HG03139 (cell line): ENCODE results near the gene THBD.

Source experiments
- ATAC-seq: cut with Tn5 transposase; IDR thresholded peaks from one replicate; pipeline ENCODE4 v1.9.1; 2021; ENCODE audit not compliant: unreplicated experiment

The THBD gene

DNA sequence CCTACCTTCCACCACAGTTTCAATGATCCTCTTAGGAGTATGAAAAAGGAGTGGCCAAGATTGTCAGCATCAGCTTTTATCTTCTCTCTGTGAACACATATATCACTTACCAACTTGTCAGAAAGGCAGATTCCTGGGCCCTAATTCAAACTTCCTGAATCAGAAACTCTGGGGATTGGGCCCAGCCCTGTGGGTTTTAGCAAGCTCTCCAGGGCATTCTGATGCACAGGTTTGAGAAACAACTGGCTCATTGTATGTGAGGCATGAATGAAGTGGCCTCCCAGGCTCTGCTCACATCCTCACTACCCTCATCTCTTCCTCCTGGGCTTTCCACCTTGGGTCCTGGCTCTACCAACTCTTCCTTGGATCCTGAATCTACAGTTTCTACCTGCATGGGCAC is 13.2 kb upstream of the THBD start:
- ATAC-seq = no peak

DNA sequence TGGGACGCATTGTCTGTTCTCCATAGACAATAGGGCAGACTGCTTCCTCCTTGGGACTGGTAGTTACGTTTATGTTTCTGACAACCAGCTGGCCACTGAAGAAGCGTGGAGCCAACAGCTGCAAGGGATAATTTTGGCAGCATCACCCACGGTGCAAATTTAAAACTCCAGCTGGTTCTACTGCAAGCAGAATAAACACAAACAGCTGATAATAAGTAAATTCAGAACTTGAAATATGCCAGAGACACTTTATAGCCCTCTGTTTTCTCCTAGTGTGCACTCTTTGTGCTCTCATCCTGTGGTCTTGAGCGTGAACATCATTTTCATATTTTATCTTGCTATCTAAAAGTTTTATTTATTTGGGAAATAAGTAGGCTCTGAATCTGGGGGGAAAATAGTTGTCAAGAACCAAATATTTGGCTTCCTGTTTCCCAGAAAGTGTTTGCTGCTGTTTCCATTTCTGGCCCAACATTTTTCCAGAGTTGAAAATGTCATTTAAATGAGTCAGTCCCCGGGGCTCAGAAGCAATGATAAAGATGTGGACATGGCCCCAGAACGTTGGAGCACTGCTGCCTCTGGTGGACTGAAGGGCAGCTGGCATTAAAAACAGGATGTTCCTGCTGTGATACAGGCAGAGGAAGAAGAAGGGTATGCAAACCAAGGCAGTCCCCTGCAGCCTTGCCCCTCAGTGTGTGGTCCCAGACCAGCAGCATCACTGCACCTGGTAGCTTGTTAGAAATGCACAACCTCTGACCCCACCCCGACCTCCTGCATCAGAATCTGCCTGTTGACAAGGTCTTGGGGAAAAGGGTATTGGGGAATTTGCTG is 12.5 kb upstream of the THBD start:
- no peak for ATAC-seq

DNA sequence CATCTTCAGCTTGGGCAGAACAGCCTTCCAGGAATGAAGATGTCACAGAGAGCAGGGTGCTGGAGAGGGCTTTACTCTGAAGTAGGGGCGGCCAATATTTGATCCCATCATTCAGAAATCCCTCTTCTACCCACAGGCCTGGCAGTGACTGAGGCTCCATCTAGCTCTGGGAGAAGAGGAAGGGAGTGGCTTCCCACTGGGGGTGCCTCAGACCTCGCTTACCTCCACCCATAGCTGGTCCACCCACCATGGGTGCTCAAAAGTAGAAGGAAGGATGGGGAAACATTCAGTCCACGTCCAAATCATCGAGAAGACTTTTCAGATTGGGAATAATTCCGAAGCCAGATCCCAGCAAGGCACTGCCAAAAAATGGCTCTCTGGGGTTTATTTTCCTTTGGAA is 11.8 kb upstream of the THBD start:
- no peak for ATAC-seq

DNA sequence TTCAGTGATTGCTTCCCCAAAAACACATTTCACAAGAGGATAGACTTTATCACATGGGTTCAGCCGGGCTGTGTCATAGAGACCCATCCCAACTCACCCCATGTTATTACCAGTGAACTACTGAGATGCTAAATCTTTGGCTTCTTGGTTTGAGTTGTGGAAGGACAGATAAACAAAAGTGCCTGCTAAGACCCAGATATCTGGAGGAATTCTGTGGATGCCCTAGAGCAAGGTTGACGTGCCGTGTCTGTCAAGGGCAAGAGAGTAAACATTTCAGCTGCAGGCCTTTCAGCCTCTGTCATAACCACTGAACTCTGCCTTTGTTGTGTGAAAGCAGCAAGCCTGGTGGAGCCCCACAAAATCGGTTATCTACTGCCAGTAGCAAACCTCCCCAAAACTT is 11.2 kb upstream of the THBD start:
- no peak for ATAC-seq

DNA sequence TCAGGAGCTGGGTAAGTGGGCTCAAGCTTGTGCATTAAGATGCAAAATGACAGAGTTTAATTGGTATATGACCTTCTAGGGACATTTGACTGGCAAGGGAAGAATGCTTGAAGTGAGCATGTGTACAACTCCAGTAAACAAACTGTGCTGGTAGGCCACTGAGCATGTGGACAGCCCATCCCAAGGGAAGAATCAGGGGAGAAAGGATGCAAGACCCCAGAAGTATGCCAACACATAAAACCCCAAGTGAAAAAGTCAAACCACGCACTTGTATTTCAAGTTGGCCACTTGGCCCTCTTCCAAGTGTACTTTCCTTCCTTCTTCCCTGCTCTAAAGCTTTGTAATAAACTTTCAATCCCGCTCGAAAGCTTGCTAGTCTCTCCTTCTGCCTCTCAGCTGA is 10.4 kb upstream of the THBD start:
- no peak for ATAC-seq

DNA sequence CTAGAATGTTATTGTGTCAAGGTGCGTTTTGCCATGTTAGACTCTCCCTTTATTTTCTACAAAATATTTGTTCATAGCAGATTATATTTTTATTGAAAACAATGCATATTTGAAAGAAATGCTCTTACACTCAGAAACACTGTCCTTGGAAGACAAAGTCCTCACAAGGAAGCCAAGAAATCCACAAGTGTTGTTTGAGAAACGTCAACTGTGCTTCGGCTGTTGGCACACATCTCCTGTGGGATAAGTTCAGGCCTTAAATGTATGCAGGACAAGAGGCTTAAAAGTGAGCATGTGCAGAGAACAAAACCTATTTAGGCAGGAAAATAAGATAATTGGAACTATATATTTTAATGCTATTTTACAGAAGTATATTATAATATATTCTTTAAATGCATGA is 9.5 kb upstream of the THBD start:
- ATAC-seq = no peak

DNA sequence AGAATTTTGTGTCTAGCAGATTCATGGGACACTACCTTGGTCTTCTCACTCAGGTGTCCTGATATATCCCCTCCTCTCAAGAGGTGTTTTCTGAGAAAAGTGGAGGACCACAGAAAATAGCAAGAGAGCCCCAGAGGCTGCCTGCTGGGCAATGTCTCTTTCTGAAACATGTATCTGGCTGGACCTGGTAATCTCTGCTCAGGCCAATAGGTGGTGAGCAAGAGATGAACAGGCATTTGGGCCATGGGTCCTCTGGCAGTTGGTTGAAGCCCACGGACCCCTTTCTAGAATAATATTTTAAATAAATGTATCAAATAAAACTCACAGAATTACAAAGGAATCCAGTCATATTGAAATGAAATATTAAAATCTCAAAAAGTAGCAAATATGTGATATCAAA is 8.8 kb upstream of the THBD start:
- ATAC-seq = no peak

DNA sequence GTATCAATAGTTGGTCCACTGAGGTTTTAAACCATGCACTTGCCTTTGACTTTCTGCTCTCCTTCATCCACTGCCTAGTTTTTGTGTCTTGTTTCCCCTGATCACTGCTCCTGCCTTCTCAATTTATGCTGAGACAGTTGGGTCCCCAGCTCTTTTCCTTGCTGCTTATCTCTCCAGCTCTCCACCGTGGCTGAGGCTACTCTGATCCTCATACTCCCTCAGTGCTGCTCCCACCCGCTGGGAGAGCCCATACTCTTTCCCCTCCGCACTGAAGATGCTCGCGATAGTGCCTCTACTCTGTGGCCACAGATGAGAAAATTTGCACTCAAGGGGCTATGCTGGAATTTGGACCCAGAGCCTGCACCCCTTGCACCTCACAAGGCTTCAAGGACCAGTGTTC is 3.4 kb upstream of the THBD start:
- ATAC-seq = no peak

DNA sequence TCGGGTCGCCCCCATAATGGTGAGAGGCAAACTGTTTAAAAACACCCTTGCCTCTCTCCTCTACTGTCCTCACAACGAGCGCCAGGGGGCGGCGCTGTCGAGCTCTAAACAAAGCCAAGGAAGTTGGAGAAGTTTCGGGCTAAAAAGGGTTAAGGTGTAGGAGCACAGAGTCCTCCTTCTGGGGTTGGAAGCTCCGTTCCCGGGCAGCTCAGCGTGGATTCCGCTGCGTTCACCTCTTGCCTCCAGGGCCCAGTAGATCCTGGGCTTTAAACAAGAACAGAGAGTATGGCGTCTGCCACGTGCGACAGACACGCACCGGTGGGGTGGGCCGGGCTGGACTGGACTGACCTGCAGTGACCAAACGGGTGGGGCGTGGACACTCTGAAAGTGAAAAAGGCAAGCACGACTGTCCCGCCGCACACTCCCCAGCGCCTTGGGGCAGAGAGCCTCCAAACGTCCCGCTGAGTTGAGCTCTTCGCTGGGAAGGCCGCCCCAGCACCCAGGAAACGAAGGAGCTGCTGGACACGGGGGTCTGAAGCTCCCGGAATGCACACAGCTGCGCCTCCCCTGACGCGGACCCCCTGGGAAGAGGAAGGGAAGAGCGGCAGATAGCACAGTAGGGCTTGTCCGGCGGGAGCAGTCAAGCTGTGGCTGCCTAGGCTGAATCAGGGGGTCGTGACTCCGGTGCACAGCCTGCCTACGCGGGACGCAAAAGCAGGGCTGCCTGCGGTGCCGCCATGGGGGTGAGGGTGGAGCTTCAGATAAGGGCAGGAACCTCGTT is 1.6 kb upstream of the THBD start:
- no peak for ATAC-seq

DNA sequence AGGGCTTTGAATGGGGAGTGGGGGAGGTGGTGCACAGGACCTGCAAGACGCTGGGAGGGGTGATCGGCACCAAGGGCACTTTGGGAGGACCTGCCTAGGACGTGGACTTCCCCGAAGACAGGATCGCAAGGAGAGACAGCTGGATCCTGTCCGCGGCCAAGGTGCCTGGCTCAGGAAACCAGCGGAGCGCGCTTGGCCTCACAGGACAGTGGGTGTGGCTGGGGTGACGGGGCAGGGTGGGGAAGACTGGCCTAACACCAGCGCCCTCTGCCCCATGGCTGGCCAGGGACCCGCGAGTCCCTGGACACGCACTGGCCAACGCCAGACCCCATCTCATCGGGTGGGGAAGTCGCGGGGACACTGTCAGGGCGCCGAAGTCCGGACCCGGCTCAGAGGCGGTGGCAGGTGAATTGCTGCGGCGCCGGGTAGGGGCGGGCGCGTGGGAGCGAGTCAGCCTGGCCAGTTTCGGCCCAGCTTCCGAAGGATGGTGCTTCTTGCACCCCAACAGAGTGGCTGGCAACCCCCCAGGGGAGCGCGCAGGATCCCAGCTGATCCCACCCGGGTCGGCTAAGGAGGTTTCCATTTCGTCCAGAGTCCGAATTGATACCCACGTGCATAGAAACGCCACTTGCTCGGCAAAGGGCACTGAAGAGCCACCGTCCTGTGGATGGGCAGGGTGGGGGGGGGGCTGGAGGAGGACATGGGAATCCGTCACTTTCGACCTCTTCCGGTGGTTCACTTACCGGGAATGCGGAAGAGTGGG is 785 bp upstream of the THBD start:
- ATAC-seq = no peak

DNA sequence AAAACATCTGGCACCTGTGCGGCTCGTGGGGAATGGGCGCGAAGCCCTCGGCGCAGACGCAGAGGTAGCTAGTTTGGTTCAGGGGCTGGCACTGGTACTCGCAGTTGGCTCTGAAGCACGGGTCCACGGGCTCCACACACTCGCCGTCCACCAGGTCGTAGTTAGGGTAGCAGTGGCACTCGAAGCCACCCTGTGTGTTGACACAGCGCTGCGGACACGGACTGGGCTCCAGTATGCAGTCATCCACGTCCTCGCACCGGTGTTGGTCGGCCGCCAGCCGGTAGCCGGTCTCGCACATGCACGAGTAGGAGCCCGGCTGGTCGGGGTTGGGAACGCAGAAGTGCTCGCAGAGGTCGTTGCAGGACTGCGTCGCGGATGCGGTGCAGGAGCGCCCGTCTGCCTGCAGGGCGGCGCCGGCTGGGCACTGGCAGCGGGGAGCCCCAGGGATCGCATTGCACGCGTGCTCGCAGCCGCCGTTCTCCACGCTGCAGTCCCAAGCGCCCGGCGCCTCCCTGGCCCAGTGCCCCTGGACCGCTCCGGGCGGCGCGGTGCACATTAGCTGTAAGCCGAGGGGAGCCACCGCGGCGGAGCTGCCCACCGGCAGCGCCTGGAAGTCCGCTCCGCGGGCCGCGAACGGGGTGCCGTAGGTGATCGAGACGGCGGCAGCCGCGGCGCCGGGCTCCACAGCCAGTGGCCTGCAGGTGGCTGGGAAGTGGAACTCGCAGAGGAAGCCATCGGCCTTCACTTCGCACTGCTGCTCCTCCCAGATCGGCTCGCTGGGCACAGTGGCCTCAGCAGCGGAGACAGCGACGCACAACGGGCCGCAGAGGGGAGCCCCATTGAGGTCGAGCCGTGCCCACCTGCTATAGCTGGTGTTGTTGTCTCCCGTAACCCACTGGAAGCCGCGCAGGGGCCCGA is 930 bp downstream of the THBD start:
- no peak for ATAC-seq

DNA sequence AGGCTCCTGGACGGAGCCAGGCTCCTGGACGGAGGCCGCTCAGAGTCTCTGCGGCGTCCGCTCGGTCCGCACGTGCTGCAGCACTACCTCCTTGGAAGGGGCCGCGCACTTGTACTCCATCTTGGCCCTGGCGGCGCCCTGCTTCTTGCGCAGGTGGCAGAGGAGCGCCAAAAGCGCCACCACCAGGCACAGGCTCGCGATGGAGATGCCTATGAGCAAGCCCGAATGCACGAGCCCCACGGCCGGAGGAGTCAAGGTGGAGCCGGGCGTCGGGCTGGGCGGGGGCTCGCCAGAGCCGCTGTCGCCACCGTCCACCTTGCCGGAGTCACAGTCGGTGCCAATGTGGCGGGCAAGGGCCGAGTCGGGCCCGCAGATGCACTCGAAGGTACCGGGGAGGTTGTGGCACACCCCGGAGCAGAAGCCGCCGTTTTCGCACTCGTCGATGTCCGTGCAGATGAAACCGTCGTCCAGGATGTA is 1.7 kb downstream of the THBD start:
- no peak for ATAC-seq

DNA sequence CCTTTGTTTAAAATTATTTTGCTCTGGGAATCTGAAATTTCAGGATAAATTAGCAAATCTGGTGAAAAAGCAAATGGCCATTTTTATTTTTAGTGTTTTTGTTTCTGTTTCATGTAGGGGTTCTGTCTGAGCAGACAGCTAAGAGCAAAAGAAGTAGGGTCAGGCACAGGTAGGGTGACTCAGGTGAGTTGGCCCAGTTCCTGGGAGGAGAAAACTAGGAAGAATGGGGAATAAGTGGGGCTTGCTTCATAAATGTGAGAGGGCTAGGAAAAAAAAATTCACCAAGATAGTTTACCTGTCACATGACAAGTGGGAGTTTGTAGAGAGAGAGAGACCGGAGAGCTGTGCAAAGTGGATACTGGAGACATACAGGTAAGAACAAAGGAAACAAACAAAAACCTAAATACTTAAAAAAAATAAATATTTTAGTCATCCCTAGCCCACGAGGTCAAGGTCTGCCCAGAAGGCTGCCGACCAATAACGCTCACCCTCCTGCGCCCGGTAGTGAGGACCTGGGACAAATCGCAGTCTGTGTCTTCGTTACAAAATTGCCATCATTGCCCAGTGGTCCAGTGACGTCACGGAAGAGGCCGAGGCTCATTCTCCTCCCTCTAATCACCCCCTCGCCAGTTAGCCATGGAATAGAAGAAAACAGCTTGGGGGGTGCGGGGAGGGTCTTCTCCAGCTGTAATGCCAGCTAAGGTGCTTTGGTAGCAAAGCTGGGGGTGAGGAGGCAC is 2.3 kb downstream of the THBD start:
- no peak for ATAC-seq

DNA sequence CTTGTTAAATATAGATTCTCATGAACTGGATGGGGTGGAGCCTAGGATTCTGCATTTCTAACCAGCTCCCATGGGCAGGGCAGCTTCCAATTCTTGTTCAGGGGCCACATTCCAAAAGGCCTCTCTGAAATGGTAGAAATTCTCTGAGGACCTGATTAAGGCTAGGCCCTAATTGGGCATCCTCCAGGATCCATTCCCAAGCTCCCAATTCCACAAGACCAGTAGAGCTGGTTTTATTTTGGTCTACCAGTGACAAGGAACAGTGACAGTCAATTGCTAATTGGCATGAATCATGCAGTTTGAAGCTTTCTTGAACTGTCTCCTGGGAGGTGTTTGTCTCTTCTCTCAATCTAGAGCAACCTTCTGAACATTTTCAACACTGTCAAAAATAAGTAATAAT is 3.0 kb downstream of the THBD start:
- no peak for ATAC-seq

DNA sequence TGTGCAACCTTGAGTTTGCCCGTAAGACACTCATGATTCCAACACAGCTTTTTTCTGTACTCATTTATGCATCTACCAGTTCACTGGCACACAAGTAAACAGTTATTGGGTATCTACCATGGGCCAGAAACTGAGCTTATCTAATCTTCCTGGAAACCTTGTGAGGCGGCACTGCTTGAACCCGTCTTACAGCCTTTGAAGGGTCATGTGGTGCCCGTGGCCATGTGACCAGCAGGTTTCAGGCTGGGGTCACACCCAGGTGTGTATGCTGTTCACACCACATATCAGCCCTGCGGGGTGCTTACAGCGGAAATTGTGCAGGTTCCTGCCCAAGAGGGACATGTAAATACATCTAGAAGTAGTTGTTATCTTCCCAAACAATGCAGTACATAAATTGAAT is 6.1 kb downstream of the THBD start:
- no peak for ATAC-seq

DNA sequence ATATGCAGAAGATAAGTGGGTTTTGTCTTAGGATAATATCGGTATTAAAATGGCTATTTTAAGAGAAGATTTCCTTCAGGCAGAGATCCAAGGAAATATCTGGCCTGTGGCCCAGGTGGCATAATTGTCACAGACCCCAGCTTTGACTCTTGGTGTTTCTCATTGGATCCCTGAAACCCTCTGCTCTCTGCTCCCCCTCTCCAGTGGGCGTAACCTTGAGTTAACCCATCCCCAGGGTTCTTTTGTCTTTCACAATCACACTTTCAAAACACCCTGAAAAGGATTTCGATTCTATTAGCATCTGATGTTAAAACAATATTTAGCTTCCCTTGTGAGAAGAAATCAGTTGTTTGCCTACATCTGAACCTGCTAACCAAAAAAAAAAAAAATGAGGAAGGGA is 7.2 kb downstream of the THBD start:
- ATAC-seq = no peak

DNA sequence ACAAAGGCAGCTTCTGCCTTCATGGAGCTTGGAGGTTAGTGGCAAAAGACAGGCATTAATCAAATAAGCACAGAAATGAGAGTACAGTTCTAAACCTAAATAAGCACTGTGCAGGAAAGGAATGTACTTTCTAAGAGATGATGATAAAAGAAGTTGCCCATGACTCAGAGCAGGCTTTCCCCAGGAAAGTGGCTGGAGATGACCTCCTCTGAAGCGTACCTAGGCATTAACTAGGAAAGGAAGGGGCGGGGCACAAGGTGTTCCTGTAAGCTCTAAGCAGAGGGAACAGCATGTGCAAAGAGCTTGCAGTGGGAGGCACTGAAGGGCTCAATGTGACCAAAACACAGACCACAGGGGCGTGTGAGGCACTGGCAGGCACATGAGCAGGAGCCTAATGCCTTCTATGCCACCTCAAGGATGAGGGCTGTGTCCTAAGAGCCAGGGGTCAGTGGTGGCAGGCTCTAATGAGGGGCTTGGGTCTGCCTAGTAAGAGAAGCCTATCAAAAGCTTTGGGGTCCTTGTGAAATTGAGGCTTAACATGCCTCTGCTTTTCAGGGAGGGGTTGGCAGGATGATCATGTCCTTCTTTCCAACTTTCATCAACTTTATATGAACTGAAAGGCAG is 9.5 kb downstream of the THBD start:
- ATAC-seq = no peak

DNA sequence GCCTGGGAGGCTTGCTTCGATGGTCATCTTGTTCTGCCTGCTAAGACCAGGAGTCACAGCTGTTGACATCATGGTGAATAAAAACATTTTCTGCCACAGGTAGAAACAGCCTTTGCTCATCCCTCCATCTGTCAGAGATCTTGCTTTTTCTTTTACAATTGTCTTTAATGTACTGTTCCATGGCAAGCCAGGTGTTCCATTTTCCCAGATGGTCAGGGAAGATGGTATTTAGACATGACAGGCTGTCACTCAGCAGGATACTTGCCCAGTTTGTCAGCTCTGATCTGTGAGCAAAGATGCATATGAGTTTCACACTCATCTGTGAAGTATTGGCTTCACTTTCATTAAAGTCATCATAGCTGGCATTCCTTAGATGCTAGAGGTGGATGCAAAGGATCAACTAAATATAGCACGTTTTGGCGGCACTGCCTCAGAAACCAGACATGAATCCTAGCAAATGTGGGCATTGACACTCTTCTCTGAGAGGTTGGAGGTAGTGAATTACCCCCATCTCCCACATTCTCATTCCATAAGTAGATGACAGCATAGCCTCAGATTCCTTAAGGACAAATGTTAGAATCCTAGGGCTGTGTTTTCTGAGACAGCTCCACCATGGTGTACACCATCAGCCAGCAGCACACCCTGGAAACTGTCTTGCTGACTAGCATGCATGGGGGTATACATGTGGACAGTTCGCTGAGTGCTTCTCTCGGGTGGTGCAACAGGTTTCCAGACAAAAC is 10.2 kb downstream of the THBD start:
- ATAC-seq = no peak

DNA sequence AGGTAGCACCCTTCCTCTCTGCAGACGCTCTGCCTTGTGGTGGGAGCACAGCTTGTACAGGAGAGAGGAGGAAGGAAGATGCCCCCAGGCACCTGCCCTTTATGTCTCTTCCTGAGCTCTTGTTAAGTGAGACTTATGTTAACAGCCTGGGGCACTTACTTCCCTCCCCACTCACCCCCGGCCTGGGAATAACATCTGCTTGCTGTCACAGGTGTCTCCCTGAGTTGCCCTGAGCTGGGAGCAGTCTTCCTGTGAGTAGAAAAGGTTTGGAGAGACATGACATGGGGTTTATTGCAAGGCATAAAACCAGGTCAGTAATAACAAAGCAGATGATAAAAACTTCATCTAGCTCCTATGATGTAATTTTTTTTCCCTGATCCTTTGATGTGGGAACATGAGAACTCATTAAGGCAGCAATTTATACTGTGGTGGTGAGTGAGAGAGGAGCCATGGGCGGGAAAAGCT is 12.4 kb downstream of the THBD start:
- no peak for ATAC-seq
